Smooth muscle cell (in vitro differentiated cells): ENCODE results near the gene LENG8. TPM values are rescaled to one million over a fixed set of nuclear protein-coding genes. Genes with fewer than 3 reads are reported as not detected.

ENCODE experiments used
- DNase-seq: peaks from one replicate; lab custom pipeline; 2025; ENCODE audit not compliant: unreplicated experiment; lab: John Stamatoyannopoulos, UW
- H2AFZ ChIP-seq: fragments of 200-600 bp; sonication (generic); 2 replicates; pipeline ENCODE4 v1.6.0; 2016; ENCODE audit warnings: antibody characterized with exemption, low read depth, mild to moderate bottlenecking
- H3F3A ChIP-seq: fragments of 200-600 bp; sonication (generic); 2 replicates; pipeline ENCODE4 v1.6.0; 2017; ENCODE audit warnings: antibody characterized with exemption, low read depth
- H3K27ac ChIP-seq: fragments of 200-600 bp; sonication (generic); 2 replicates; pipeline ENCODE4 v1.5.1; 2016; ENCODE audit warnings: low read depth, mild to moderate bottlenecking
- H3K27me3 ChIP-seq: fragments of 200-600 bp; sonication (generic); 2 replicates; pipeline ENCODE4 v1.6.1; 2016; ENCODE audit warnings: low read depth, mild to moderate bottlenecking
- H3K36me3 ChIP-seq: fragments of 200-600 bp; sonication (generic); 2 replicates; pipeline ENCODE4 v1.5.1; 2016; ENCODE audit warnings: low read depth
- H3K4me1 ChIP-seq: fragments of 200-600 bp; sonication (generic); 2 replicates; pipeline ENCODE4 v1.5.1; 2016; ENCODE audit warnings: low read depth
- H3K4me2 ChIP-seq: fragments of 200-600 bp; sonication (generic); 2 replicates; pipeline ENCODE4 v1.6.0; 2016; ENCODE audit warnings: mild to moderate bottlenecking
- H3K4me3 ChIP-seq: fragments of 200-600 bp; sonication (generic); 2 replicates; pipeline ENCODE4 v1.5.1; 2016; ENCODE audit warnings: mild to moderate bottlenecking
- H3K79me2 ChIP-seq: fragments of 200-600 bp; sonication (generic); 2 replicates; pipeline ENCODE4 v1.6.0; 2016; ENCODE audit warnings: low read depth, mild to moderate bottlenecking
- H3K9ac ChIP-seq: fragments of 200-600 bp; sonication (generic); 2 replicates; pipeline ENCODE4 v1.6.0; 2016; ENCODE audit warnings: low read depth
- H3K9me3 ChIP-seq: fragments of 200-600 bp; sonication (generic); replicated peaks from 2 replicates; pipeline ENCODE4 v1.5.1; 2016; ENCODE audit warnings: low read depth
- H4K20me1 ChIP-seq: fragments of 200-600 bp; sonication (generic); 2 replicates; pipeline ENCODE4 v1.6.0; 2016; ENCODE audit warnings: low read depth
- WGBS: methylation state at CpG from one replicate; pipeline ENCODE4 v1.1.7; 2016; ENCODE audit warnings: low lambda C conversion rate; 5-methylcytosine and 5-hydroxymethylcytosine counted together
- polyA plus RNA-seq: library from polyadenylated mRNA; unstranded; fragments of >200 nt; fragmentation: Nextera tagmentation; extraction: Ambion mirVana; gene quantifications from 2 replicates; pipeline ENCODE4 v1.2.1, GENCODE V29; 2016
- total RNA-seq: library from RNA; depleted of rRNA; stranded (reverse); fragments of >200 nt; gene quantifications from 2 replicates; pipeline ENCODE4 v1.2.3, GENCODE V29; 2014
- TF ChIP-seq, protein P1 (sequence below): fragments of 200-600 bp; sonication (generic); IDR thresholded peaks from 2 replicates; pipeline ENCODE4 v1.5.1; 2017; ENCODE audit warnings: borderline replicate concordance, mild to moderate bottlenecking, antibody characterized with exemption; ENCODE audit not compliant: insufficient read depth, poor library complexity, severe bottlenecking

Gene LENG8
- total and polyA plus RNA-seq, 2 experiments from 2014 or later: 27.6 to 32.9 TPM

DNA sequence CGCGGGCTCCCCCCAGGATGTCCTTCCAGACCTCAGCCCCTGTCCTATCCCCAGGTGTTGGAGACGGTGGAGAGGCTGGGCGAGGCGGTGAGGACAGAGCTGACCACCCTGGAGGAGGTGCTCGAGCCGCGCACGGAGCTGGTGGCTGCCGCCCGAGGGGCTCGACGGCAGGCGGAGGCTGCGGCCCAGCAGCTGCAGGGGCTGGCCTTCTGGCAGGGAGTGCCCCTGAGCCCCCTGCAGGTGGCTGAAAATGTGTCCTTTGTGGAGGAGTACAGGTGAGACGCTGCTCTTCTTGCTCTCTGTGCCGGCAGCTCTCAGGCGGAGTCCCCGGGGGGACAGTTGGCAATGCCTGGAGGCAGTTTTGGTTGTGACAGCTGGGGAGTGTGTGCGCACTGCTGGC is 26.9 kb upstream of the LENG8 start:
- TF ChIP-seq, protein P1, sequence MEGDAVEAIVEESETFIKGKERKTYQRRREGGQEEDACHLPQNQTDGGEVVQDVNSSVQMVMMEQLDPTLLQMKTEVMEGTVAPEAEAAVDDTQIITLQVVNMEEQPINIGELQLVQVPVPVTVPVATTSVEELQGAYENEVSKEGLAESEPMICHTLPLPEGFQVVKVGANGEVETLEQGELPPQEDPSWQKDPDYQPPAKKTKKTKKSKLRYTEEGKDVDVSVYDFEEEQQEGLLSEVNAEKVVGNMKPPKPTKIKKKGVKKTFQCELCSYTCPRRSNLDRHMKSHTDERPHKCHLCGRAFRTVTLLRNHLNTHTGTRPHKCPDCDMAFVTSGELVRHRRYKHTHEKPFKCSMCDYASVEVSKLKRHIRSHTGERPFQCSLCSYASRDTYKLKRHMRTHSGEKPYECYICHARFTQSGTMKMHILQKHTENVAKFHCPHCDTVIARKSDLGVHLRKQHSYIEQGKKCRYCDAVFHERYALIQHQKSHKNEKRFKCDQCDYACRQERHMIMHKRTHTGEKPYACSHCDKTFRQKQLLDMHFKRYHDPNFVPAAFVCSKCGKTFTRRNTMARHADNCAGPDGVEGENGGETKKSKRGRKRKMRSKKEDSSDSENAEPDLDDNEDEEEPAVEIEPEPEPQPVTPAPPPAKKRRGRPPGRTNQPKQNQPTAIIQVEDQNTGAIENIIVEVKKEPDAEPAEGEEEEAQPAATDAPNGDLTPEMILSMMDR: no peak
- no peaks in the 10 kb centered on the region for H3K79me2 ChIP-seq
- no peak for DNase-seq
- H3K4me3 ChIP-seq: no peak overlapping the region
- H4K20me1 ChIP-seq: no peaks in the 10 kb centered on the region
- H3K4me1 ChIP-seq: peaks cover 35% of the 10 kb centered on the region
- H3K4me2 ChIP-seq: no peak overlapping the region
- no peak overlapping the region for H2AFZ ChIP-seq
- H3K9me3 ChIP-seq: no peaks in the 10 kb centered on the region
- H3F3A ChIP-seq: no peaks in the 10 kb centered on the region
- no peaks in the 10 kb centered on the region for H3K36me3 ChIP-seq
- no peak overlapping the region for H3K27ac ChIP-seq
- 59% methylated on average over 20 of the region's 20 CpGs for WGBS
- H3K27me3 ChIP-seq: peaks cover 6% of the 10 kb centered on the region
- H3K9ac ChIP-seq: no peak overlapping the region

DNA sequence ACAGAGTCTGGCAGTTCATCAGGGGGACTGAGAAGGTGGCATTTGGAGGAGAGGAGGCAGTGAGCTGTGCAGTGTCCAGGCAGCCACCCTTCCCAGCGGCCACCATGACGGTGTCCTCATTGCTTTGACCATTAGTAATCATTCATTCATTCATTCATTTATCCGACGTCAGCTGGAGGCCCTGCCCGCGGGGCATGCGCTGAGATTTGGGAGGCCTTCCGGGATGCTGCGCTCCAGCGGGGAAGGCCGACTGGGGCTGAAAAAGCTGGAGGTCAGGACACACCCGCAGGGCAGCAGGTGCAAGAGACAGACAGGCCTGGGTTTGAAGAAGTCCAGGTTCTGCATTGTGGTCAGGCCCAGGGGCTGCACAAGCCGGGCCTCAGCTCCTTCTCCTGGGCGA is 24.8 kb upstream of the LENG8 start:
- TF ChIP-seq, protein P1: no peak
- 90% methylated on average over 14 of the region's 14 CpGs for WGBS
- no peak overlapping the region for H3K9ac ChIP-seq
- no peak overlapping the region for H3K4me2 ChIP-seq
- H4K20me1 ChIP-seq: no peaks in the 10 kb centered on the region
- no peak overlapping the region for H2AFZ ChIP-seq
- H3K4me3 ChIP-seq: no peak overlapping the region
- no peak overlapping the region for H3K27ac ChIP-seq
- no peaks in the 10 kb centered on the region for H3F3A ChIP-seq
- peaks cover 22% of the 10 kb centered on the region for H3K4me1 ChIP-seq
- H3K36me3 ChIP-seq: no peaks in the 10 kb centered on the region
- no peaks in the 10 kb centered on the region for H3K79me2 ChIP-seq
- H3K9me3 ChIP-seq: no peaks in the 10 kb centered on the region
- peaks cover 5% of the 10 kb centered on the region for H3K27me3 ChIP-seq
- DNase-seq: no peak

DNA sequence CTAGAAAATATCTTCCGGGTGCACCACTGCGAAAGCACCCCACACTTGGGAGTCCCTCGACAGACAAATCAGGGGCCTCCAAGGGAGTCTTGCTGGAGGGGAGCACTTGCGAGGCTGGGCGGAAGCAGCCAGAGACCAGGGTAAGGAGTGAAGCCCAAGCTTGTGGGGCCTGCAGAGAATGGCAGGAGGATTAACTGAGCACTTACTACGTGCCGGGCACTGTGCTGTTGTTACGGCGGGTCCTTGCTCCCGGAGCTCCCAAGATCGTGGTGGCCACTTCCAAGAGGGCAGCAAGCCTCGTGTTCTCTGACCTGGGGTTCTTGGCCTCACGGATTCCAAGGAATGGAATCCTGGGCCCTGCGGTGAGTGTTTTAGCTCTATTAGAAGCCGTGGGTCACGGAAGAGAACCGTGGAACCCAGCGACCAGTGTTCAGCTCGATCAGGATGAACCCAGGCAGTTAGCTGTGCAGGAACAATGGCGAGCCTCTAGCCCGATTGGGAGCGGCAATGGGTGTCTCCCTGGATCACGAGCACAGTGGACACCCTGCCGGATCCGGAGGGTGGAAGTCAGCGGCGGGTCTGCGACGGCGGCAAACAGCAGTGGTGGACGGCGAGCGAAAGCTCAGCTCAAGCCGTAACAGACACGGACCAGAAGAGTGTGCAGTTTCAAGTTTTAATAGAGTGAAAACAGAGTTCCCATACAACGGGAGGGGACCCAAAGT is 24.2 kb upstream of the LENG8 start:
- 93% methylated on average over 36 of the region's 36 CpGs for WGBS
- no peak overlapping the region for H3K27ac ChIP-seq
- no peaks in the 10 kb centered on the region for H3F3A ChIP-seq
- no peaks in the 10 kb centered on the region for H3K36me3 ChIP-seq
- H3K4me2 ChIP-seq: no peak overlapping the region
- no peak overlapping the region for H3K4me3 ChIP-seq
- TF ChIP-seq, protein P1: no peak
- H3K27me3 ChIP-seq: peaks cover 5% of the 10 kb centered on the region
- no peaks in the 10 kb centered on the region for H3K79me2 ChIP-seq
- no peak for DNase-seq
- peaks cover 21% of the 10 kb centered on the region for H3K4me1 ChIP-seq
- H4K20me1 ChIP-seq: no peaks in the 10 kb centered on the region
- no peak overlapping the region for H3K9ac ChIP-seq
- no peaks in the 10 kb centered on the region for H3K9me3 ChIP-seq
- no peak overlapping the region for H2AFZ ChIP-seq

DNA sequence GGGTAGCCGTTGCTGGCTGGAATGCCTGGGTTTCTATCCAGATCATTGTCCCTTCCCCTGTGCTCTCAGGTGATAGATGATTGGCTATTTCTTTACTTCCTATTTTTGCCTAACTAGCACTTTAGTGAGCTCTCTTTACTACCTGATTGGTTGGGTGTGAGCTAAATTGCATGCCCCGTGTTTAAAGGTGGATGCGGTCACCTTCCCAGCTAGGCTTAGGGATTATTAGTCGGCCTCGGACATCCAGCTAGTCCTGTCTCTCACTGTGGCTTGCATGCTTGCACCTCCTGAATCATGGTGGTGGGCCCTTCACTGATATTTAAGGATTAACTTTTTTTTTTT is 23.6 kb upstream of the LENG8 start:
- Histone ChIP-seq H4K20me1 (no peaks in the 10 kb centered on the region), H3K4me3 (no peak overlapping the region), H3K9ac (no peak overlapping the region), H3K4me1 (peaks cover 23% of the 10 kb centered on the region), H3K9me3 (no peaks in the 10 kb centered on the region), H3F3A (no peaks in the 10 kb centered on the region), H3K27ac (no peak overlapping the region), H3K79me2 (no peaks in the 10 kb centered on the region), H3K36me3 (no peaks in the 10 kb centered on the region), H3K27me3 (peaks cover 5% of the 10 kb centered on the region), H3K4me2 (no peak overlapping the region), H2AFZ (no peak overlapping the region)
- 88% methylated on average over 5 of the region's 5 CpGs for WGBS
- no peak for DNase-seq
- TF ChIP-seq, protein P1: no peak
